Measurements from ENCODE around the gene WRNIP1. TPM values are rescaled to one million over a fixed set of nuclear protein-coding genes. Genes with fewer than 3 reads are reported as not detected.

WRNIP1 gene
- total and polyA plus RNA-seq, 2 of the 13 experiments (the other 11 are each of a cell fraction or from before 2014, with no cell fraction given), result 77.7 to 90.3 TPM

DNA sequence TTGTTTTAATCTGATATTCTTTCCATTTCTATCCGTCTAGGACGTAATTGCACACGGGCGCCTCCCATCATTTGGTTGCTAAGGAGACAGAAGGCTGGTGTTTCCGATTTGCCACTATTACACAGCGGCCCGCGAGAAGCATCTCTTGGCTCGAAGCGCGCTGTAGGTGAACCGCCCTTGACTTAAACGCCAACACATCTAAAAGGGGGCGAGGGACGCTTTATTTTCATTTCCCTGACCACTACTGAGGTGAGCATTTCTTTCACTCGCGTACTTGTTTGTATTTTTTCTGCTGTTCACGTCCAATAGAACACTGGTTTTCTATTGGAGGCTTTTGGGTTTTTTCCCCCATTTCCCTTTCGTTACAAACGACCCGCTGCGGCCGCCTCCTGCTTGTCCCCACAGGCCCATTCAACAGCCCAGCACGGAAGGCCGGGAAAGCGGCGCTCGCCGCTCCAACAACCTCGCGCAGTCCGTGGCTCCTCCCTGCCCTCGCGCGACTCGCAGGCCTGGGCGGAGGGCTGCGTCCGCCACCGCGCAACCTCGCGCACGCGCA lies 505 bp upstream of the WRNIP1 start (continued):
- TF ChIP-seq ARHGAP35 (CRISPR knock-in tag; IDR thresholded peaks at IDR 0.05; ENCODE audit: borderline replicate concordance), result no peak
- no peak for TF ChIP-seq HMG20A (CRISPR knock-in tag; IDR thresholded peaks at IDR 0.05; ENCODE audit: borderline replicate concordance)
- TF ChIP-seq ZNF747 (CRISPR knock-in tag; IDR thresholded peaks at IDR 0.05; ENCODE audit: borderline replicate concordance), result no peak; the same call in 1 of the 2 replicates
- TF ChIP-seq NFATC3 (CRISPR knock-in tag; IDR thresholded peaks at IDR 0.05), result no peak
- no peak for TF ChIP-seq ZNF292 (CRISPR knock-in tag; IDR thresholded peaks at IDR 0.05; ENCODE audit: borderline replicate concordance, low read depth)
- TF ChIP-seq, protein P1, sequence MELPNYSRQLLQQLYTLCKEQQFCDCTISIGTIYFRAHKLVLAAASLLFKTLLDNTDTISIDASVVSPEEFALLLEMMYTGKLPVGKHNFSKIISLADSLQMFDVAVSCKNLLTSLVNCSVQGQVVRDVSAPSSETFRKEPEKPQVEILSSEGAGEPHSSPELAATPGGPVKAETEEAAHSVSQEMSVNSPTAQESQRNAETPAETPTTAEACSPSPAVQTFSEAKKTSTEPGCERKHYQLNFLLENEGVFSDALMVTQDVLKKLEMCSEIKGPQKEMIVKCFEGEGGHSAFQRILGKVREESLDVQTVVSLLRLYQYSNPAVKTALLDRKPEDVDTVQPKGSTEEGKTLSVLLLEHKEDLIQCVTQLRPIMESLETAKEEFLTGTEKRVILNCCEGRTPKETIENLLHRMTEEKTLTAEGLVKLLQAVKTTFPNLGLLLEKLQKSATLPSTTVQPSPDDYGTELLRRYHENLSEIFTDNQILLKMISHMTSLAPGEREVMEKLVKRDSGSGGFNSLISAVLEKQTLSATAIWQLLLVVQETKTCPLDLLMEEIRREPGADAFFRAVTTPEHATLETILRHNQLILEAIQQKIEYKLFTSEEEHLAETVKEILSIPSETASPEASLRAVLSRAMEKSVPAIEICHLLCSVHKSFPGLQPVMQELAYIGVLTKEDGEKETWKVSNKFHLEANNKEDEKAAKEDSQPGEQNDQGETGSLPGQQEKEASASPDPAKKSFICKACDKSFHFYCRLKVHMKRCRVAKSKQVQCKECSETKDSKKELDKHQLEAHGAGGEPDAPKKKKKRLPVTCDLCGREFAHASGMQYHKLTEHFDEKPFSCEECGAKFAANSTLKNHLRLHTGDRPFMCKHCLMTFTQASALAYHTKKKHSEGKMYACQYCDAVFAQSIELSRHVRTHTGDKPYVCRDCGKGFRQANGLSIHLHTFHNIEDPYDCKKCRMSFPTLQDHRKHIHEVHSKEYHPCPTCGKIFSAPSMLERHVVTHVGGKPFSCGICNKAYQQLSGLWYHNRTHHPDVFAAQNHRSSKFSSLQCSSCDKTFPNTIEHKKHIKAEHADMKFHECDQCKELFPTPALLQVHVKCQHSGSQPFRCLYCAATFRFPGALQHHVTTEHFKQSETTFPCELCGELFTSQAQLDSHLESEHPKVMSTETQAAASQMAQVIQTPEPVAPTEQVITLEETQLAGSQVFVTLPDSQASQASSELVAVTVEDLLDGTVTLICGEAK (IDR thresholded peaks at IDR 0.05), result no peak
- TF ChIP-seq, protein P1 (CRISPR knock-in tag; IDR thresholded peaks at IDR 0.05), result no peak; the same call in 1 of the 2 replicates
- TF ChIP-seq AFF4 (CRISPR knock-in tag; IDR thresholded peaks at IDR 0.05), result no peak
- no peak for TF ChIP-seq ATF4 (CRISPR knock-in tag; IDR thresholded peaks at IDR 0.05)
- TF ChIP-seq PHF8 (CRISPR knock-in tag; IDR thresholded peaks at IDR 0.05), result peak; percentile 85
- TF ChIP-seq ZBTB37 (CRISPR knock-in tag; IDR thresholded peaks at IDR 0.05), result no peak
- no peak for TF ChIP-seq ZNF335 (CRISPR knock-in tag; IDR thresholded peaks at IDR 0.05)
- no peak for TF ChIP-seq HNF4G (IDR thresholded peaks at IDR 0.05; ENCODE audit: borderline replicate concordance, low read depth, low read length)
- TF ChIP-seq HNF4G (CRISPR knock-in tag; IDR thresholded peaks at IDR 0.05; ENCODE audit: borderline replicate concordance, low read depth), result no peak

Measured in HepG2 (cell line).